ENCODE data around the gene CBY3.
"Not testable (repeated sequence)": the region's sequence is repeated elsewhere in the genome, so short reads cannot be mapped to it uniquely, and the experiment has no call there.

- TF ChIP-seq CTCF (IDR thresholded peaks at IDR 0.05 in 4 of 5, conservative IDR thresholded peaks at IDR 0.05 in 1 of 5); POLR2A (IDR thresholded peaks at IDR 0.05): not testable (repeated sequence)
These were observed 36.1 kb downstream of the CBY3 start for GRCh38 chr5:179644766-179645165.
